ENCODE results near the gene TRIM71. TPM values are rescaled to one million over a fixed set of nuclear protein-coding genes. Genes with fewer than 3 reads are reported as not detected.

TRIM71 gene
- total and polyA plus RNA-seq, 2 experiments from 2014 or later = 1.9 to 14.5 TPM

- Histone ChIP-seq H3K36me3 (replicated peaks; ENCODE audit: insufficient read depth, low read depth) (no peaks in the 10 kb centered on the region), H4K20me1 (ENCODE audit: insufficient read depth, poor library complexity, severe bottlenecking) (no peaks in the 10 kb centered on the region), H3K4me2 (no peak overlapping the region), H3K27me3 (no peaks in the 10 kb centered on the region), H3K79me2 (no peaks in the 10 kb centered on the region), H2AFZ (no peak overlapping the region), H3K27ac (no peak overlapping the region), H3K9me3 (ENCODE audit: low read depth) (no peaks in the 10 kb centered on the region), H3K4me3 (no peak overlapping the region), H3K4me1 (ENCODE audit: insufficient read depth) (no peaks in the 10 kb centered on the region), H3K9me2 (replicated peaks; ENCODE audit: insufficient read depth) (no peaks in the 10 kb centered on the region)
- DNase-seq (ENCODE audit: low spot score) = no peak
- no peak for TF ChIP-seq EZH2 (IDR thresholded peaks at IDR 0.05; ENCODE audit: borderline replicate concordance)
- TF ChIP-seq, protein P1, sequence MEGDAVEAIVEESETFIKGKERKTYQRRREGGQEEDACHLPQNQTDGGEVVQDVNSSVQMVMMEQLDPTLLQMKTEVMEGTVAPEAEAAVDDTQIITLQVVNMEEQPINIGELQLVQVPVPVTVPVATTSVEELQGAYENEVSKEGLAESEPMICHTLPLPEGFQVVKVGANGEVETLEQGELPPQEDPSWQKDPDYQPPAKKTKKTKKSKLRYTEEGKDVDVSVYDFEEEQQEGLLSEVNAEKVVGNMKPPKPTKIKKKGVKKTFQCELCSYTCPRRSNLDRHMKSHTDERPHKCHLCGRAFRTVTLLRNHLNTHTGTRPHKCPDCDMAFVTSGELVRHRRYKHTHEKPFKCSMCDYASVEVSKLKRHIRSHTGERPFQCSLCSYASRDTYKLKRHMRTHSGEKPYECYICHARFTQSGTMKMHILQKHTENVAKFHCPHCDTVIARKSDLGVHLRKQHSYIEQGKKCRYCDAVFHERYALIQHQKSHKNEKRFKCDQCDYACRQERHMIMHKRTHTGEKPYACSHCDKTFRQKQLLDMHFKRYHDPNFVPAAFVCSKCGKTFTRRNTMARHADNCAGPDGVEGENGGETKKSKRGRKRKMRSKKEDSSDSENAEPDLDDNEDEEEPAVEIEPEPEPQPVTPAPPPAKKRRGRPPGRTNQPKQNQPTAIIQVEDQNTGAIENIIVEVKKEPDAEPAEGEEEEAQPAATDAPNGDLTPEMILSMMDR (IDR thresholded peaks at IDR 0.05; ENCODE audit: poor library complexity) = no peak
- TF ChIP-seq EZH2phosphoT487 (IDR thresholded peaks at IDR 0.05; ENCODE audit: low read depth, severe bottlenecking, unreplicated experiment) = no peak
- WGBS (ENCODE audit: low lambda C conversion rate, missing lambda C conversion rate) = 81% methylated on average over 5 of the region's 5 CpGs
Observed at GRCh38 chr3:32946973-32947788, 129.4 kb downstream of the TRIM71 start.

Other genes with a start within 250 kb of the TRIM71 start
- gene DYNC1LI1, start 247.1 kb upstream of the TRIM71 start, total RNA-seq = 41.7 and 56.4 TPM in 2 replicates
- 36.0 and 40.8 TPM in 2 replicates for gene DYNC1LI1, start 247.1 kb upstream of the TRIM71 start, polyA plus RNA-seq
- 24.5 and 31.9 TPM in 2 replicates for gene CNOT10, start 132.8 kb upstream of the TRIM71 start, total RNA-seq
- gene CNOT10, start 132.8 kb upstream of the TRIM71 start, polyA plus RNA-seq = 14.7 and 21.3 TPM in 2 replicates
- gene CCR4, start 133.6 kb downstream of the TRIM71 start, total RNA-seq = 0.13 TPM in 1 of 2 replicates, not detected in the other
- not detected in 2 replicates for gene CCR4, start 133.6 kb downstream of the TRIM71 start, polyA plus RNA-seq